ENCODE results near the gene ELL2. TPM values are rescaled to one million over a fixed set of nuclear protein-coding genes. Genes with fewer than 3 reads are reported as not detected.
A peak's percentile ranks its signal among the peaks of the same experiment; 100 is the strongest.

ELL2 gene
- total RNA-seq, 1 experiment from 2014 or later, result 24.4 TPM

DNA sequence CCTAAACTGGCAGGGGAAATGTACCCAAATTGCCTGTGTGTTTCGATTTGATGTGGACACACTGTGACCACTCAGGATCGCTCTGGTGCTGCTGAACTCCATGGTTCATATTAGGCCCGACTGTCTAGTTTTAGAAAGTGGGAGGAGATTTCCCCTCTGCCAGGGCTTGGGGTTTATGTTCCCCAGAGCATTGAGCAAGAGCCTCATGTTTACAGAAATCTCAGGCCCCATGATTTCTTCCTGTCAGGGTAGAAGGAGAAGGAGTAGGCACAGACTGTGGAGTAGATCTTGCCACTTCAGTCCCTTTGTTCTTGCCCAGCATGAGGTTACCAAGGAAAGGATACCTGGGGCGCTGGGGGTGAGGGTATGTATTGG lies 98.3 kb downstream of the ELL2 start:
- peaks cover 7% of the 10 kb centered on the region for H3K9me3 Mint-ChIP-seq
- no peak overlapping the region for H3K4me3 Mint-ChIP-seq
- ChIA-PET POLR2A (no interaction called here), CTCF (no interaction called here)
- TF ChIP-seq, protein P1, sequence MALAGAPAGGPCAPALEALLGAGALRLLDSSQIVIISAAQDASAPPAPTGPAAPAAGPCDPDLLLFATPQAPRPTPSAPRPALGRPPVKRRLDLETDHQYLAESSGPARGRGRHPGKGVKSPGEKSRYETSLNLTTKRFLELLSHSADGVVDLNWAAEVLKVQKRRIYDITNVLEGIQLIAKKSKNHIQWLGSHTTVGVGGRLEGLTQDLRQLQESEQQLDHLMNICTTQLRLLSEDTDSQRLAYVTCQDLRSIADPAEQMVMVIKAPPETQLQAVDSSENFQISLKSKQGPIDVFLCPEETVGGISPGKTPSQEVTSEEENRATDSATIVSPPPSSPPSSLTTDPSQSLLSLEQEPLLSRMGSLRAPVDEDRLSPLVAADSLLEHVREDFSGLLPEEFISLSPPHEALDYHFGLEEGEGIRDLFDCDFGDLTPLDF (CRISPR knock-in tag; IDR thresholded peaks at IDR 0.05), result no peak
- no peak for TF ChIP-seq FOXJ3 (CRISPR knock-in tag; IDR thresholded peaks at IDR 0.05; ENCODE audit: borderline replicate concordance)
- TF ChIP-seq SMAD3 (CRISPR knock-in tag; IDR thresholded peaks at IDR 0.05; ENCODE audit: borderline replicate concordance), result no peak
- no peak for TF ChIP-seq ZNF423 (CRISPR knock-in tag; IDR thresholded peaks at IDR 0.05)
- no peak for TF ChIP-seq TEAD4 (CRISPR knock-in tag; IDR thresholded peaks at IDR 0.05)
- TF ChIP-seq, protein P2, sequence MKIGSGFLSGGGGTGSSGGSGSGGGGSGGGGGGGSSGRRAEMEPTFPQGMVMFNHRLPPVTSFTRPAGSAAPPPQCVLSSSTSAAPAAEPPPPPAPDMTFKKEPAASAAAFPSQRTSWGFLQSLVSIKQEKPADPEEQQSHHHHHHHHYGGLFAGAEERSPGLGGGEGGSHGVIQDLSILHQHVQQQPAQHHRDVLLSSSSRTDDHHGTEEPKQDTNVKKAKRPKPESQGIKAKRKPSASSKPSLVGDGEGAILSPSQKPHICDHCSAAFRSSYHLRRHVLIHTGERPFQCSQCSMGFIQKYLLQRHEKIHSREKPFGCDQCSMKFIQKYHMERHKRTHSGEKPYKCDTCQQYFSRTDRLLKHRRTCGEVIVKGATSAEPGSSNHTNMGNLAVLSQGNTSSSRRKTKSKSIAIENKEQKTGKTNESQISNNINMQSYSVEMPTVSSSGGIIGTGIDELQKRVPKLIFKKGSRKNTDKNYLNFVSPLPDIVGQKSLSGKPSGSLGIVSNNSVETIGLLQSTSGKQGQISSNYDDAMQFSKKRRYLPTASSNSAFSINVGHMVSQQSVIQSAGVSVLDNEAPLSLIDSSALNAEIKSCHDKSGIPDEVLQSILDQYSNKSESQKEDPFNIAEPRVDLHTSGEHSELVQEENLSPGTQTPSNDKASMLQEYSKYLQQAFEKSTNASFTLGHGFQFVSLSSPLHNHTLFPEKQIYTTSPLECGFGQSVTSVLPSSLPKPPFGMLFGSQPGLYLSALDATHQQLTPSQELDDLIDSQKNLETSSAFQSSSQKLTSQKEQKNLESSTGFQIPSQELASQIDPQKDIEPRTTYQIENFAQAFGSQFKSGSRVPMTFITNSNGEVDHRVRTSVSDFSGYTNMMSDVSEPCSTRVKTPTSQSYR (CRISPR knock-in tag; IDR thresholded peaks at IDR 0.05), result no peak
- TF ChIP-seq NFE2L1 (CRISPR knock-in tag; IDR thresholded peaks at IDR 0.05), result no peak
- ATAC-seq (peak; percentile 23), DNase-seq (ENCODE audit: low spot score) (no peak)
- H3K27ac Mint-ChIP-seq, result no peak overlapping the region
- peaks cover 8% of the 10 kb centered on the region for H3K27me3 Mint-ChIP-seq (ENCODE audit: low read depth)
- H3K36me3 Mint-ChIP-seq, result no peaks in the 10 kb centered on the region
- H3K4me1 Mint-ChIP-seq, result peaks cover 27% of the 10 kb centered on the region

DNA sequence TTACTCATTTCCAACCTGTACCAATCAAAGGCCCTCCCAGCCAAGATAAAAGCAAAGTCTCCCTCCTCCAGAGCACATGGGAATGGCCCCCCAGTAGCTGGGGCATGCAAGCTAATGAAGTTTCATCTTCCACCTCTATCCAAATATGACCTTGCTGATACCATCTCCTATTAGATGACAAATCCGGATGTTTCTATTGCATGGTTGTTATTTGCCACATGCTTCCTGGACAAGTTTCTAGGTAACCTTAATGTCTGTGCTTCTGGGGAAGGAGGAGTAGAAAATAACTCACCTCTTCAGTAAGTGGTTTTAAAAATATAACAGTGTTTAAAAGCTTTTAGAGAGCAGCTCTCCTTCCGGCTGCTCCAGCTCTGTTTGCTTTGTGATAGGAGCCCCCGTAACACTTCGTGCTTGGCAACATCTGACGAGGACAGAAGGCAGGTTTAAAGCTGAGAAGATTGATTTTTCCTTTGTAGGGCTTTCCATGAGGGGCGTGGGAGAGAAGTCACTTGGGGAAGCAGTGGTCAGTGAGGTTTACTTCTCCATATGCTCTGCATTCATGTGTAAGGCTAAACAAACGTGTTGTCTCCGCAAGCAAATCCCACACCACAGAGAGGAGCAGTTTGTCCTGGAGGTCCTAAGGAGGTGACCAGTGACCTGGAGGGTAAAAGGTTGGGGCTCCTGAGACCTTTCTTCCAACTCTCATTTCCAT lies 98.8 kb downstream of the ELL2 start:
- no peak overlapping the region for H3K27ac Mint-ChIP-seq
- ATAC-seq (no peak), DNase-seq (ENCODE audit: low spot score) (no peak)
- ChIA-PET CTCF (no interaction called here), POLR2A (no interaction called here)
- H3K36me3 Mint-ChIP-seq, result no peaks in the 10 kb centered on the region
- H3K9me3 Mint-ChIP-seq, result 0 out of 2 replicates have a peak, but pooled peaks cover 4% of the 10 kb centered on the region
- H3K4me3 Mint-ChIP-seq, result no peak overlapping the region
- TF ChIP-seq, protein P3, sequence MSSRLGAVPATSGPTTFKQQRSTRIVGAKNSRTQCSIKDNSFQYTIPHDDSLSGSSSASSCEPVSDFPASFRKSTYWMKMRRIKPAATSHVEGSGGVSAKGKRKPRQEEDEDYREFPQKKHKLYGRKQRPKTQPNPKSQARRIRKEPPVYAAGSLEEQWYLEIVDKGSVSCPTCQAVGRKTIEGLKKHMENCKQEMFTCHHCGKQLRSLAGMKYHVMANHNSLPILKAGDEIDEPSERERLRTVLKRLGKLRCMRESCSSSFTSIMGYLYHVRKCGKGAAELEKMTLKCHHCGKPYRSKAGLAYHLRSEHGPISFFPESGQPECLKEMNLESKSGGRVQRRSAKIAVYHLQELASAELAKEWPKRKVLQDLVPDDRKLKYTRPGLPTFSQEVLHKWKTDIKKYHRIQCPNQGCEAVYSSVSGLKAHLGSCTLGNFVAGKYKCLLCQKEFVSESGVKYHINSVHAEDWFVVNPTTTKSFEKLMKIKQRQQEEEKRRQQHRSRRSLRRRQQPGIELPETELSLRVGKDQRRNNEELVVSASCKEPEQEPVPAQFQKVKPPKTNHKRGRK (CRISPR knock-in tag; IDR thresholded peaks at IDR 0.05; ENCODE audit: borderline replicate concordance), result no peak
- no peak for TF ChIP-seq SP1 (CRISPR knock-in tag; conservative IDR thresholded peaks at IDR 0.05)
- TF ChIP-seq, protein P4, sequence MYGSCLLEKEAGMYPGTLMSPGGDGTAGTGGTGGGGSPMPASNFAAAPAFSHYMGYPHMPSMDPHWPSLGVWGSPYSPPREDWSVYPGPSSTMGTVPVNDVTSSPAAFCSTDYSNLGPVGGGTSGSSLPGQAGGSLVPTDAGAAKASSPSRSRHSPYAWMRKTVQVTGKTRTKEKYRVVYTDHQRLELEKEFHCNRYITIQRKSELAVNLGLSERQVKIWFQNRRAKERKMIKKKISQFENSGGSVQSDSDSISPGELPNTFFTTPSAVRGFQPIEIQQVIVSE (CRISPR knock-in tag; IDR thresholded peaks at IDR 0.05; ENCODE audit: borderline replicate concordance), result no peak
- TF ChIP-seq ATF1 (CRISPR knock-in tag; IDR thresholded peaks at IDR 0.05), result no peak
- no peak for TF ChIP-seq ZNF416 (CRISPR knock-in tag; IDR thresholded peaks at IDR 0.05)
- peak; percentile 88 for TF ChIP-seq GABPB1 (CRISPR knock-in tag; IDR thresholded peaks at IDR 0.05)
- TF ChIP-seq FOXJ3 (CRISPR knock-in tag; IDR thresholded peaks at IDR 0.05; ENCODE audit: borderline replicate concordance), result no peak
- no peak for TF ChIP-seq ETV6 (CRISPR knock-in tag; IDR thresholded peaks at IDR 0.05)
- TF ChIP-seq ZNF263 (CRISPR knock-in tag; IDR thresholded peaks at IDR 0.05; ENCODE audit: low read depth), result no peak
- H3K27me3 Mint-ChIP-seq (ENCODE audit: low read depth), result peaks cover 8% of the 10 kb centered on the region
- H3K4me1 Mint-ChIP-seq, result peaks cover 31% of the 10 kb centered on the region

DNA sequence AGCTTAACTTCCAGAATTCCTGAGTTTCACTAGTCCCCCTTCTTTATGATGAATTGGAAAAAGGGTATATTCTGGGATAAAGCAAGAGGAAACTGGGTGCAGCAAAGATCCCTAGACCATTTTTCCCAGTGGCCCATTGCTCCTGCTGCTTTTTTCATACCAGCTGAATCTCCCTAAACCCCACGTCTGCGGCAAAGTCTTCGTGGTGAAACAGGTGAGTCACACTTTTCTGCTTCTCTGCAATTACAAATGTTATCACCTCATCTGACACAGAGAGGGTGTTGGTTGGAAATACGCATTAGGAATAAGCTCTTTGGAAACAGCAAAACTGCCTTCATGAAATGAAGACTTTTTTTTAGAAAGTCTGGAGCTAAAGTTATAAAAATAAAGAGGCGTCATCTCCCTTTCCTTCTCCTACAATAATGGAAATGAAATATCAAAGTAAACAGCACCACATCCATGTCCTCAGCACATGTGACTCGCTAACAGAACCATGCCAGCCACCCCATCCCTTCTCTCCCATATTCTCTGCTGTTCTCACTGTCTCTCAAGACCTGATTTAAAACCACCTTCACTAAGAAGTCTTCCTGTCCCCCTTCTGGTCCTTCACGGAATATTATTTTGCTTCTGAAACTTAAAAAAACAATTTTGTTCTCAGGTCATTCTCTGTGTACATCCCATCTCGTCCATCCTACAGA lies 99.6 kb downstream of the ELL2 start:
- peaks cover 8% of the 10 kb centered on the region for H3K27me3 Mint-ChIP-seq (ENCODE audit: low read depth)
- no peak overlapping the region for H3K27ac Mint-ChIP-seq
- CTCF ChIA-PET, result interaction anchor here (1.1 kb wide), 1 partner anchor 11 kb away, joined by 3 read pairs; no protein-coding TSS in a partner anchor
- peaks cover 31% of the 10 kb centered on the region for H3K4me1 Mint-ChIP-seq
- ATAC-seq (no peak), DNase-seq (ENCODE audit: low spot score) (no peak)
- POLR2A ChIA-PET, result no interaction called here
- no peak overlapping the region for H3K4me3 Mint-ChIP-seq
- H3K36me3 Mint-ChIP-seq, result no peaks in the 10 kb centered on the region
- H3K9me3 Mint-ChIP-seq, result no peaks in the 10 kb centered on the region
- no peak for TF ChIP-seq FOXP1 (CRISPR knock-in tag; IDR thresholded peaks at IDR 0.05; ENCODE audit: borderline replicate concordance)
- TF ChIP-seq, protein P5, sequence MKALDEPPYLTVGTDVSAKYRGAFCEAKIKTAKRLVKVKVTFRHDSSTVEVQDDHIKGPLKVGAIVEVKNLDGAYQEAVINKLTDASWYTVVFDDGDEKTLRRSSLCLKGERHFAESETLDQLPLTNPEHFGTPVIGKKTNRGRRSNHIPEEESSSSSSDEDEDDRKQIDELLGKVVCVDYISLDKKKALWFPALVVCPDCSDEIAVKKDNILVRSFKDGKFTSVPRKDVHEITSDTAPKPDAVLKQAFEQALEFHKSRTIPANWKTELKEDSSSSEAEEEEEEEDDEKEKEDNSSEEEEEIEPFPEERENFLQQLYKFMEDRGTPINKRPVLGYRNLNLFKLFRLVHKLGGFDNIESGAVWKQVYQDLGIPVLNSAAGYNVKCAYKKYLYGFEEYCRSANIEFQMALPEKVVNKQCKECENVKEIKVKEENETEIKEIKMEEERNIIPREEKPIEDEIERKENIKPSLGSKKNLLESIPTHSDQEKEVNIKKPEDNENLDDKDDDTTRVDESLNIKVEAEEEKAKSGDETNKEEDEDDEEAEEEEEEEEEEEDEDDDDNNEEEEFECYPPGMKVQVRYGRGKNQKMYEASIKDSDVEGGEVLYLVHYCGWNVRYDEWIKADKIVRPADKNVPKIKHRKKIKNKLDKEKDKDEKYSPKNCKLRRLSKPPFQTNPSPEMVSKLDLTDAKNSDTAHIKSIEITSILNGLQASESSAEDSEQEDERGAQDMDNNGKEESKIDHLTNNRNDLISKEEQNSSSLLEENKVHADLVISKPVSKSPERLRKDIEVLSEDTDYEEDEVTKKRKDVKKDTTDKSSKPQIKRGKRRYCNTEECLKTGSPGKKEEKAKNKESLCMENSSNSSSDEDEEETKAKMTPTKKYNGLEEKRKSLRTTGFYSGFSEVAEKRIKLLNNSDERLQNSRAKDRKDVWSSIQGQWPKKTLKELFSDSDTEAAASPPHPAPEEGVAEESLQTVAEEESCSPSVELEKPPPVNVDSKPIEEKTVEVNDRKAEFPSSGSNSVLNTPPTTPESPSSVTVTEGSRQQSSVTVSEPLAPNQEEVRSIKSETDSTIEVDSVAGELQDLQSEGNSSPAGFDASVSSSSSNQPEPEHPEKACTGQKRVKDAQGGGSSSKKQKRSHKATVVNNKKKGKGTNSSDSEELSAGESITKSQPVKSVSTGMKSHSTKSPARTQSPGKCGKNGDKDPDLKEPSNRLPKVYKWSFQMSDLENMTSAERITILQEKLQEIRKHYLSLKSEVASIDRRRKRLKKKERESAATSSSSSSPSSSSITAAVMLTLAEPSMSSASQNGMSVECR (CRISPR knock-in tag; IDR thresholded peaks at IDR 0.05; ENCODE audit: borderline replicate concordance), result no peak
